ENCODE measurements around the gene RAB5B. TPM values are rescaled to one million over a fixed set of nuclear protein-coding genes. Genes with fewer than 3 reads are reported as not detected.

Gene RAB5B
- total RNA-seq (2014; rRNA removed; shearing (Covaris generic); ENCODE audit: low replicate concordance): 16.5 and 18.6 TPM in 2 replicates

GRCh38 chr12:55973599-55974307 lies at the start of gene RAB5B:
RAB5B (plus strand) TSS chr12:55974078; CDS start chr12:55986961, 12,883 bp downstream.
- H3K27me3 ChIP-seq: no peaks in the 10 kb centered on the region

GRCh38 chr12:55925371-55925770 lies 48.5 kb upstream of the RAB5B start:
- peak overlapping the region; percentile 97 for H3K4me3 ChIP-seq
- H3K27me3 ChIP-seq: no peaks in the 10 kb centered on the region
- no peak for DNase-seq
- peaks cover 8% of the 10 kb centered on the region for H3K36me3 ChIP-seq
- no peaks in the 10 kb centered on the region for H3K9me3 ChIP-seq

More at GRCh38 chr12:55973599-55974307, at the start of gene RAB5B:
- Histone ChIP-seq H3K4me3 (peak within 1 kb of the TSS; percentile 94), H3K9me3 (no peaks in the 10 kb centered on the region), H3K36me3 (peaks cover 34% of the 10 kb centered on the region)
- peak; percentile 100 for DNase-seq

GRCh38 chr12:55925870-55926737 lies 47.8 kb upstream of the RAB5B start:
- peak overlapping the region; percentile 97 for H3K4me3 ChIP-seq
- DNase-seq: no peak
- H3K27me3 ChIP-seq: no peaks in the 10 kb centered on the region
- H3K9me3 ChIP-seq: no peaks in the 10 kb centered on the region
- peaks cover 8% of the 10 kb centered on the region for H3K36me3 ChIP-seq

GRCh38 chr12:55926738-55927587 lies 46.9 kb upstream of the RAB5B start:
- DNase-seq: peak; percentile 95
- peak overlapping the region; percentile 97 for H3K4me3 ChIP-seq
- no peaks in the 10 kb centered on the region for H3K9me3 ChIP-seq
- H3K36me3 ChIP-seq: peaks cover 8% of the 10 kb centered on the region
- H3K27me3 ChIP-seq: no peaks in the 10 kb centered on the region

GRCh38 chr12:55927588-55928502 lies 46.0 kb upstream of the RAB5B start, which contains the start of gene PYM1:
PYM1 (minus strand) TSS chr12:55927894; CDS start chr12:55927761, 133 bp downstream.
- Histone ChIP-seq H3K36me3 (peaks cover 4% of the 10 kb centered on the region), H3K27me3 (no peaks in the 10 kb centered on the region), H3K4me3 (peak within 1 kb of the TSS; percentile 97), H3K9me3 (no peaks in the 10 kb centered on the region)
- DNase-seq: peak; percentile 74

DNA sequence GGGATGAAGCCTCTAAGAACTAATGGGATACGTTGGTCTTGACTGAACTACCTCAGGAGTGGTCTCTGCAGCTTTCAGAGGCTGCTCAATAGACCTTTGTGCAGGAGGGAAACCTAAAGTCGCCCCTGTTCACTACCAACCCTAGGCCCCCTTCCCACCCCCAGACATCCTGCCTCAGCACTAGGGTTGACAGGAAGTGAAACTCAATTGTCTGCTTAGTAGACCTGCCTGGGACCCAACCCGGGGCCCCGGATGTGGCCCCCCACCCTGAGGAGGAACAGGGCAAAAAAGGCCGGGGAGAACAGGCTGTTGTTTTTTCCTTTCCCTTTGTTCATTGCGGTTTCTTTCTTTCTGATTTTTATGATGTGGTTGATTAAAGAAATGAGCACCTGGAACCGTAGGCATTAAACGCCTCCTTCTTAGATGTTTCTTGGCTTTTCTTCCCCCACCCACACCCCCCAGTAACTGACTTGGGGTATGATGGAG lies 44.5 kb upstream of the RAB5B start:
- no peak overlapping the region for H3K4me3 ChIP-seq
- H3K27me3 ChIP-seq: no peaks in the 10 kb centered on the region
- no peak for DNase-seq
- H3K36me3 ChIP-seq: peaks cover 3% of the 10 kb centered on the region
- H3K9me3 ChIP-seq: no peaks in the 10 kb centered on the region

GRCh38 chr12:55930771-55931316 lies 43.0 kb upstream of the RAB5B start, which contains the start of gene DGKA:
DGKA (plus strand) TSS chr12:55931162; CDS start chr12:55936504, 5,342 bp downstream.
- Histone ChIP-seq H3K9me3 (no peaks in the 10 kb centered on the region), H3K36me3 (no peaks in the 10 kb centered on the region), H3K27me3 (no peaks in the 10 kb centered on the region), H3K4me3 (peak within 1 kb of the TSS; percentile 47)
- peak; percentile 37 for DNase-seq

GRCh38 chr12:55931317-55931779 lies 42.5 kb upstream of the RAB5B start:
- DNase-seq: no peak
- Histone ChIP-seq H3K36me3 (no peaks in the 10 kb centered on the region), H3K27me3 (no peaks in the 10 kb centered on the region), H3K9me3 (no peaks in the 10 kb centered on the region), H3K4me3 (peak overlapping the region; percentile 47)

- no peaks in the 10 kb centered on the region for H3K9me3 ChIP-seq
- peak overlapping the region; percentile 47 for H3K4me3 ChIP-seq
- no peaks in the 10 kb centered on the region for H3K27me3 ChIP-seq
- no peaks in the 10 kb centered on the region for H3K36me3 ChIP-seq
- peak; percentile 30 for DNase-seq
These were observed 41.9 kb upstream of the RAB5B start for GRCh38 chr12:55931780-55932550.

GRCh38 chr12:55932551-55932910 lies 41.3 kb upstream of the RAB5B start:
- H3K9me3 ChIP-seq: no peaks in the 10 kb centered on the region
- peak overlapping the region; percentile 47 for H3K4me3 ChIP-seq
- H3K27me3 ChIP-seq: no peaks in the 10 kb centered on the region
- no peaks in the 10 kb centered on the region for H3K36me3 ChIP-seq
- DNase-seq: no peak

DNA sequence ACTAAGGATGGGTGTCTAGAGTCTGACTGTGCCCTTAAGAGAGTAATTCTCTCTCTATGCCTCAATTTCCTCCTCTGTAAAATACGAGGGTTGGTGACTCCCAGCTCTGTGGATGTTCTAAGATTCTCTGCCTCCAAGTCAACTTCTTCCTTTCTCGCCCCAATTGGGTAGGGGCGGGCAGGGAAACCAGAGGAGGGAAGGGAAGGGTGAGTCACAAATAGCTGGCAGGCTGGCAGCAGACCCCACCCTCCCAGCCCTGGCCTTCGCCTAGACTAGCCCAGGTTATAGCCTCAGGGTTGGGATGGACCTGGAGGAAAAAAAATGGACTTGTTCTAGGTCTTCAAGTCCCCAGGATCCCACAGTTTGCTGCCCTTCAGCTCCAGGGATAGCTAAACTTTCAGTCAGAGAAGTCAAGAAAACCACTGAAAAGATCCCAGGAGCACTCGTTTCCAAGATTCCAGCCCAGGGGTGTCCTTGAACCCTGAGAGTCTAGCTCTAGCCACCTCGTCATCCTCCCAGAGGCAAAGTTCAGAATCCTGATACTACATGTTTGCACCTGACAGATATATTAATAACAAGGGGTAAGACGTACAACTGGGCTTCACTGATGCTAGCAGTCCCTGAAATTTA lies 40.6 kb upstream of the RAB5B start:
- Histone ChIP-seq H3K9me3 (no peaks in the 10 kb centered on the region), H3K4me3 (peak overlapping the region; percentile 47; the same call in 1 of the 2 replicates), H3K27me3 (no peaks in the 10 kb centered on the region), H3K36me3 (no peaks in the 10 kb centered on the region)
- DNase-seq: peak; percentile 77

- no peaks in the 10 kb centered on the region for H3K36me3 ChIP-seq
- H3K4me3 ChIP-seq: no peak overlapping the region
- H3K27me3 ChIP-seq: no peaks in the 10 kb centered on the region
- DNase-seq: no peak
- H3K9me3 ChIP-seq: no peaks in the 10 kb centered on the region
These were observed 39.8 kb upstream of the RAB5B start for GRCh38 chr12:55933799-55934742.

DNA sequence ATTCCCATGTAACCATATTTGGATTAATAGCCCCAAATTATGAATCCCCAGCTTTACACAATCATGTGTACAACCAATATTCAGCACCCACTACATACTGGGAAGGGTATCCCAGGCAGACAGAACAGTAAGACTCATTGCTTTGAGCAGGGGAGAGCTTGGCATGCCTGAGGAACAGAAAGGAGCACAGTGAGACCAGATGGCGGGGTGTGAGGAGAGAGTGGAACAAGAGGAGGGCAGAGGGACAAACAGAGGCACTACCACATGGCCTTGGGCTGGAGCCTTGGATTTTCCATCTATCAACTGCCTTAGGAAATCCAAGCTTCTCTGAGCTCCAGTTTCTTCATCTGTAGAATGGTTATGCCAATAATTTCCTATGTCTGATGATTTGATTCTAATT lies 39.1 kb upstream of the RAB5B start:
- no peak for DNase-seq
- Histone ChIP-seq H3K36me3 (no peaks in the 10 kb centered on the region), H3K4me3 (no peak overlapping the region), H3K9me3 (no peaks in the 10 kb centered on the region), H3K27me3 (no peaks in the 10 kb centered on the region)
